ENCODE measurements around the gene IFI30. TPM values are rescaled to one million over a fixed set of nuclear protein-coding genes. Genes with fewer than 3 reads are reported as not detected.

IFI30 gene
- total and polyA plus RNA-seq, 5 experiments from 2014 or later, result 3.3 to 15.3 (median 7.1) TPM

DNA sequence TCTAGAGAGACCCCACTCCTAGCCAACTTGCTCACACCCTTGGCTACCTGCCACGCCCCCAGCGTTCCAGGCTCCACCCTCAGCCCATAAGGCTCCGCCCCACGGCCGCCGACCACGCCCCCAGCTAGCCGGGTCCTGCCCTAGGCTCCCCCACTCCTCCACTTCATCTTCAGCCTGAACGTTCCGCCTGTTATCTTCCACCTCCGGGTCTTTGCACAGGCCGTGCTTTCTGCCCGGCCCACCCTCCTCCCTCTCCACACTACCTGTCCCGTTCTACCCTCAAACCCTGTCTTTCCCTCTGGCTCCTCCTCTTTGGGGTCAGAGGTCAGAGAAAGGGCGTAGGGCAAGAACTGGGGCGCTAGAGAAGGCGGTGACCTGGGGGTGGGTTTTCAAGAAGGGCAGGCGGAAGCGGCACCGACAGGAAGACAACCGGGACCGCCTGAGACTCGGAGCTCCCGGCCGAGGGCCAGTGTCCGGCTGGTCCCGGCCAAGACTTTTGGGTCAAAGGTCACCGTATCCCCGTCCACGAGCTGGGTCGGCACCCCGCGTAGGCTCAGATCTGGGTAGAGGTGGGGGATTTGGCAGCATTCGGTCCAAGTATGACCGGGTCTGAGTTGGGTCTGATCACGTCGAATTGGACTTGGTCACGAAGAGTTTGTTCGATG, 50.4 kb downstream of the IFI30 start:
- H3K9me3 Mint-ChIP-seq, result no peaks in the 10 kb centered on the region
- H3K4me1 Mint-ChIP-seq, result peaks cover 15 to 37% (median 26%) of the 10 kb centered on the region in 4 donors
- POLR2A ChIA-PET, result interaction anchor here (0.8 to 1.8 kb wide), 3 partner anchors 9 to 56 kb away, joined by 3 to 5 read pairs (median 3); no protein-coding TSS in a partner anchor
- H3K27me3 Mint-ChIP-seq, result peaks cover 19 to 78% (median 49%) of the 10 kb centered on the region in 5 donors
- DNase-seq (peak in 1 of 10 donors; percentile 22), ATAC-seq (peak in 1 of 2 donors; percentile 24)
- H3K36me3 Mint-ChIP-seq, result peaks cover 0 to 6% (median 0%) of the 10 kb centered on the region in 3 donors
- peak overlapping the region in 3 of 10 donors; percentile 57 to 67 (median 63) for H3K27ac Mint-ChIP-seq
- peak overlapping the region; percentile 76 to 92 (median 87) for H3K4me3 Mint-ChIP-seq

DNA sequence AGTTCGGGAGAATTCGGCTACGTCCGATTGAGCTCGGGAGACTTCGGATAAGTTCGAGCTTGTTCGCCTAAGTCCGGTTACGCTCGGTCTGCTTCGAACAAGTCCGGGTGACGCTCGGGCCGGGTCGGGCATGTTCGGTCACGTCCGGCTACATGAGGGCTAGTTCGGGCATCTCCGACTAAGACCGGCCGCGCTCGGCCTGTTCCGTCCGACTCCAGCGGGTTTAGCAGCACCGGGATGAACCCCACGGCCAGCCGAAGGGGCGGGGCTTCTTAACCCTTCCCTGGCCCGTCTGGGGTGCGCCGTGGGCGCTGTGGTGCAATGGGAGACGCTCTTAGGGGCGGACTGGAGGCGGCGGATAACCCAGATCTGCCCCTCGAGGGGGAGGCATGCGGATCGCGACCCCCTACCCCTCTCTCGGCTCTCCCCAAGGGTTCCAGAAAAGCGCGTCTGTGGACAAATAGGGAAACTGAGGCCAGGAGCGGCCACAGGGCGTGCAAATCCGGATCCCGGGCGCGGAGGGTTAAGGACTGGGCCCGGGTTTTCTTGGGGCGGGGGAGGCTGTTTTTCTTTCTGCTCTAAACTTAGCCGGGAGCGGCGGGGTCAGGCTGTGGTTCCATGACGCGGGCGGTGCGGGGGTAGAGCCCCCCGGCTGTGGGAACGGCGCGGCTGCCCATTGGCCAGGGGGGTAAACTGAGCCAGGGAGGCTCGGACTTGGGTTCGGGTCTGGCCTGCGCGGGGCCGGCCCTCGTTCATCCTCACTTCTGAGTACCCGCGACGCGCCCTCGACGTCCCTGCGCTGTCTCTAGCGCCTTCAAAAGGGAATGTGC, 51.1 kb downstream of the IFI30 start:
- Mint-ChIP-seq H3K27me3 (peaks cover 22 to 83% (median 52%) of the 10 kb centered on the region in 5 donors), H3K4me1 (peaks cover 15 to 37% (median 26%) of the 10 kb centered on the region in 4 donors), H3K27ac (peak overlapping the region in 4 of 10 donors; percentile 57 to 67 (median 64)), H3K36me3 (peaks cover 0 to 6% (median 0%) of the 10 kb centered on the region in 3 donors), H3K9me3 (no peaks in the 10 kb centered on the region), H3K4me3 (peak overlapping the region; percentile 76 to 92 (median 87))
- peak; percentile 90 to 98 for ATAC-seq
- peak; percentile 65 to 92 (median 76) for DNase-seq
- POLR2A ChIA-PET, result interaction anchor here (0.8 to 1.8 kb wide), 2 partner anchors 8 to 30 kb away, joined by 3 to 5 read pairs; no protein-coding TSS in a partner anchor

GRCh38 chr19:18225355-18225701, 51.7 kb downstream of the IFI30 start:
- Mint-ChIP-seq H3K27ac (no peak overlapping the region), H3K4me1 (peaks cover 15 to 37% (median 26%) of the 10 kb centered on the region in 4 donors), H3K36me3 (peaks cover 0 to 6% (median 0%) of the 10 kb centered on the region in 3 donors), H3K4me3 (peak overlapping the region in 8 of 10 donors; percentile 16 to 92 (median 88)), H3K9me3 (peaks cover 0 to 2% (median 0%) of the 10 kb centered on the region in 9 donors), H3K27me3 (peaks cover 24 to 86% (median 54%) of the 10 kb centered on the region in 5 donors)
- ATAC-seq, result no peak
- no peak for DNase-seq
- POLR2A ChIA-PET, result interaction anchor here (1.8 kb wide), 1 partner anchor 8 kb away, joined by 5 read pairs; no protein-coding TSS in a partner anchor

DNA sequence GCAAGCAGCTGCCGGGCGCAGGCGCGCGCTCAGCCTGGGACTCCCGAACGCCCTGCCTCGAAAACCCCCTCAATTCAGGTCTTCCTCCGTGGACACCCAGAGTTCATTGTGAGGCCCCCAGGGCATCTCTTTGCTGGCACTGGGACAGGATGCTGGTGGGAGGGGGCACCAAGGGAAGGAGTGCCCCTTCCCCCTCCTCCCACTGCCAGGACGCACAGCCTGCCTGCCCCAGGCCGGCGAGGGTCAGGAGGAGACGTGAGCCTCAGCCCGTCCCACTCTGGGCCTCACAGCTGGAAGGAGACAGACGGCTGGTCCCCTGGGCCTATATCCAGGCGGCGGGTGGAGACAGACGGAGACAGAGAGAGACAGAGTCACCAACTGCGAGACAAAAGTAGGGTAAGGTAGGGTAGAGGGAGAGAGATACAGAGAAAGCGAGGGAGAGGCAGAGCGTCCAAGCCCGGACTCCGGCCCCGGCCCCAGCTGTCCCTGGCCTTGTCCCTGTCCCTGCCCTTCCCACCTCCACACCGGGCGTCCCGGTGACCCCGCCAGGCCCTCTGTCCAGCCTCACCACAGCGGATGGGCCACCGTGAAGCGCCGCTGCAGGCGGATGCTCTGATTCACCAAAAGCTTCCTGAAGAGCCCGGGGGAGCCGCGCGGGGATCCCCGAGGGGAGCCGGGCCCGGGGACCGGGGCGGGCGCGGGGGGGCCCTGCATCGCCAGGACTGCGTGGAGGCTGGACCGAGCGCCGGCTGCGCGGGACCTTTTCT, 52.3 kb downstream of the IFI30 start, which contains the start of gene PDE4C:
PDE4C (minus strand) TSS at position 737 of the 767 bp plus-strand sequence; CDS start at position 714, 23 bp downstream.
- ATAC-seq, result peak in 1 of 2 donors; percentile 16
- Mint-ChIP-seq H3K27me3 (peaks cover 29 to 86% (median 56%) of the 10 kb centered on the region in 5 donors), H3K36me3 (peaks cover 0 to 6% (median 0%) of the 10 kb centered on the region in 3 donors), H3K27ac (no peak within 1 kb of the TSS), H3K4me1 (peaks cover 13 to 37% (median 24%) of the 10 kb centered on the region in 4 donors), H3K9me3 (peaks cover 0 to 4% (median 0%) of the 10 kb centered on the region in 9 donors), H3K4me3 (peak within 1 kb of the TSS in 8 of 10 donors; percentile 16 to 92 (median 88))
- POLR2A ChIA-PET, result no interaction called here
- peak in 1 of 10 donors; percentile 10 for DNase-seq

- POLR2A ChIA-PET, result interaction anchor here (0.7 kb wide), 1 partner anchor 21 kb away, joined by 4 read pairs; no protein-coding TSS in a partner anchor
- DNase-seq (no peak), ATAC-seq (no peak)
- H3K27me3 Mint-ChIP-seq, result peaks cover 30 to 86% (median 56%) of the 10 kb centered on the region in 5 donors
- H3K36me3 Mint-ChIP-seq, result peaks cover 0 to 6% (median 0%) of the 10 kb centered on the region in 3 donors
- peak overlapping the region in 2 of 10 donors; percentile 35 to 56 for H3K4me3 Mint-ChIP-seq
- H3K9me3 Mint-ChIP-seq, result peaks cover 0 to 5% (median 0%) of the 10 kb centered on the region in 9 donors
- H3K4me1 Mint-ChIP-seq, result peaks cover 10 to 32% (median 23%) of the 10 kb centered on the region in 4 donors
- H3K27ac Mint-ChIP-seq, result peak overlapping the region in 1 of 10 donors; percentile 13
These were observed 53.6 kb downstream of the IFI30 start for GRCh38 chr19:18226956-18227780.

Other genes starting within 250 kb of the IFI30 start
- gene CCDC124, start 240.8 kb upstream of the IFI30 start, total RNA-seq, result 10 to 100 TPM; 36.2 to 36.9 TPM
- 10 to 100 TPM; 36.4 to 53.6 (median 43.5) TPM for gene CCDC124, start 240.8 kb upstream of the IFI30 start, polyA plus RNA-seq
- gene KCNN1, start 206.7 kb upstream of the IFI30 start, total RNA-seq, result not detected
- gene KCNN1, start 206.7 kb upstream of the IFI30 start, polyA plus RNA-seq, result not detected
- gene ARRDC2, start 165.6 kb upstream of the IFI30 start, total RNA-seq, result 100 to 1,000 TPM; 164 to 177 TPM
- 10 to 100 TPM; 29.5 to 56.4 (median 36.1) TPM for gene ARRDC2, start 165.6 kb upstream of the IFI30 start, polyA plus RNA-seq
- 10 to 100 TPM; 18.5 TPM for gene IL12RB1, start 86.9 kb upstream of the IFI30 start, total RNA-seq
- gene IL12RB1, start 86.9 kb upstream of the IFI30 start, polyA plus RNA-seq, result 10 to 100 TPM; 17.5 to 32.9 (median 24.2) TPM
- gene MAST3, start 76.0 kb upstream of the IFI30 start, total RNA-seq, result 10 to 100 TPM; 44.7 to 44.8 TPM
- 10 to 100 TPM in 2 of 3 donors, 1 to 10 TPM in 1; 9.4 to 15.7 (median 11.5) TPM for gene MAST3, start 76.0 kb upstream of the IFI30 start, polyA plus RNA-seq
- gene PIK3R2, start 20.6 kb upstream of the IFI30 start, total RNA-seq, result 10 to 100 TPM; 20.9 to 21.5 TPM
- gene PIK3R2, start 20.6 kb upstream of the IFI30 start, polyA plus RNA-seq, result 10 to 100 TPM in 1 of 3 donors, 1 to 10 TPM in 2; 1.5 to 11.7 (median 3.6) TPM
- 1 to 10 TPM; 5.8 to 7.0 TPM for gene MPV17L2, start 19.4 kb downstream of the IFI30 start, total RNA-seq
- gene MPV17L2, start 19.4 kb downstream of the IFI30 start, polyA plus RNA-seq, result 10 to 100 TPM in 1 of 3 donors, 1 to 10 TPM in 2; 5.1 to 12.2 (median 9.4) TPM
- gene RAB3A, start 30.2 kb downstream of the IFI30 start, total RNA-seq, result 1 to 10 TPM; 2.9 to 3.8 TPM
- gene RAB3A, start 30.2 kb downstream of the IFI30 start, polyA plus RNA-seq, result 1 to 10 TPM; 1.3 to 2.3 (median 1.8) TPM
- gene PDE4C, start 52.6 kb downstream of the IFI30 start, total RNA-seq, result not detected
- not detected for gene PDE4C, start 52.6 kb downstream of the IFI30 start, polyA plus RNA-seq
- 1 to 10 TPM; 7.4 to 8.4 TPM for gene IQCN, start 100.6 kb downstream of the IFI30 start, total RNA-seq
- gene IQCN, start 100.6 kb downstream of the IFI30 start, polyA plus RNA-seq, result under 1 TPM in 2 of 3 donors, not detected in 1; 0.06 to 0.15 TPM
- gene JUND, start 107.8 kb downstream of the IFI30 start, total RNA-seq, result 100 to 1,000 TPM; 181 to 189 TPM
- 100 to 1,000 TPM in 1 of 3 donors, 10 to 100 TPM in 2; 43.3 to 169 (median 69.1) TPM for gene JUND, start 107.8 kb downstream of the IFI30 start, polyA plus RNA-seq
- gene LSM4, start 149.3 kb downstream of the IFI30 start, total RNA-seq, result 10 to 100 TPM; 82.1 to 84.0 TPM
- 100 to 1,000 TPM; 162 to 198 (median 181) TPM for gene LSM4, start 149.3 kb downstream of the IFI30 start, polyA plus RNA-seq
- 10 to 100 TPM; 55.9 to 61.0 TPM for gene PGPEP1, start 166.8 kb downstream of the IFI30 start, total RNA-seq
- 10 to 100 TPM in 1 of 3 donors, 1 to 10 TPM in 2; 9.3 to 11.9 (median 9.7) TPM for gene PGPEP1, start 166.8 kb downstream of the IFI30 start, polyA plus RNA-seq
- not detected for gene GDF15, start 212.3 kb downstream of the IFI30 start, total RNA-seq
- not detected for gene GDF15, start 212.3 kb downstream of the IFI30 start, polyA plus RNA-seq
- under 1 TPM; 0.16 to 0.39 TPM for gene LRRC25, start 223.8 kb downstream of the IFI30 start, total RNA-seq
- gene LRRC25, start 223.8 kb downstream of the IFI30 start, polyA plus RNA-seq, result under 1 TPM in 2 of 3 donors, not detected in 1; 0.13 to 0.26 TPM
- gene SSBP4, start 245.6 kb downstream of the IFI30 start, total RNA-seq, result 10 to 100 TPM; 41.3 to 45.4 TPM
- 10 to 100 TPM; 48.1 to 78.8 (median 61.1) TPM for gene SSBP4, start 245.6 kb downstream of the IFI30 start, polyA plus RNA-seq

Measured in naive thymus-derived CD8-positive, alpha-beta T cell (primary cell).